ENCODE measurements around the gene SUCO. TPM values are rescaled to one million over a fixed set of nuclear protein-coding genes. Genes with fewer than 3 reads are reported as not detected.

Gene SUCO
- total RNA-seq, 1 donor from 2014 or later = 35.2 TPM

GRCh38 chr1:172626845-172627244, 93.9 kb downstream of the SUCO start:
- Mint-ChIP-seq H3K27me3 (ENCODE audit: low read depth) (no peaks in the 10 kb centered on the region), H3K4me3 (ENCODE audit: unreplicated experiment) (no peak overlapping the region), H3K9me3 (ENCODE audit: low read depth) (no peaks in the 10 kb centered on the region), H3K4me1 (ENCODE audit: low read depth) (peaks cover 14% of the 10 kb centered on the region), H3K36me3 (ENCODE audit: low read depth) (no peaks in the 10 kb centered on the region), H3K27ac (ENCODE audit: unreplicated experiment) (no peak overlapping the region)
- no peak for DNase-seq (ENCODE audit: low spot score)
- no peak for TF ChIP-seq CTCF (IDR thresholded peaks at IDR 0.05)

- Mint-ChIP-seq H3K9me3 (ENCODE audit: low read depth) (peaks cover 6% of the 10 kb centered on the region), H3K4me1 (ENCODE audit: low read depth) (peaks cover 14% of the 10 kb centered on the region), H3K27ac (ENCODE audit: unreplicated experiment) (no peak overlapping the region), H3K36me3 (ENCODE audit: low read depth) (no peaks in the 10 kb centered on the region), H3K4me3 (ENCODE audit: unreplicated experiment) (no peak overlapping the region), H3K27me3 (ENCODE audit: low read depth) (no peaks in the 10 kb centered on the region)
- no peak for TF ChIP-seq CTCF (IDR thresholded peaks at IDR 0.05)
- no peak for DNase-seq (ENCODE audit: low spot score)
Observed at GRCh38 chr1:172627702-172628101, 94.8 kb downstream of the SUCO start.

GRCh38 chr1:172628401-172628800, 95.5 kb downstream of the SUCO start:
- DNase-seq (ENCODE audit: low spot score) = no peak

GRCh38 chr1:172629170-172629569, 96.2 kb downstream of the SUCO start:
- Mint-ChIP-seq H3K27me3 (ENCODE audit: low read depth) (no peaks in the 10 kb centered on the region), H3K4me3 (ENCODE audit: unreplicated experiment) (no peak overlapping the region), H3K9me3 (ENCODE audit: low read depth) (peaks cover 6% of the 10 kb centered on the region), H3K36me3 (ENCODE audit: low read depth) (no peaks in the 10 kb centered on the region), H3K27ac (ENCODE audit: unreplicated experiment) (no peak overlapping the region), H3K4me1 (ENCODE audit: low read depth) (peaks cover 14% of the 10 kb centered on the region)
- no peak for TF ChIP-seq CTCF (IDR thresholded peaks at IDR 0.05)
- DNase-seq (ENCODE audit: low spot score) = no peak

More at GRCh38 chr1:172628401-172628800, 95.5 kb downstream of the SUCO start:
- Mint-ChIP-seq H3K27ac (ENCODE audit: unreplicated experiment) (no peak overlapping the region), H3K9me3 (ENCODE audit: low read depth) (peaks cover 6% of the 10 kb centered on the region), H3K4me1 (ENCODE audit: low read depth) (peaks cover 14% of the 10 kb centered on the region), H3K27me3 (ENCODE audit: low read depth) (no peaks in the 10 kb centered on the region), H3K4me3 (ENCODE audit: unreplicated experiment) (no peak overlapping the region), H3K36me3 (ENCODE audit: low read depth) (no peaks in the 10 kb centered on the region)
- TF ChIP-seq CTCF (IDR thresholded peaks at IDR 0.05) = no peak

GRCh38 chr1:172629638-172630037, 96.7 kb downstream of the SUCO start:
- Mint-ChIP-seq H3K27me3 (ENCODE audit: low read depth) (no peaks in the 10 kb centered on the region), H3K4me1 (ENCODE audit: low read depth) (peaks cover 14% of the 10 kb centered on the region), H3K27ac (ENCODE audit: unreplicated experiment) (no peak overlapping the region), H3K36me3 (ENCODE audit: low read depth) (no peaks in the 10 kb centered on the region), H3K4me3 (ENCODE audit: unreplicated experiment) (no peak overlapping the region), H3K9me3 (ENCODE audit: low read depth) (peaks cover 6% of the 10 kb centered on the region)
- no peak for DNase-seq (ENCODE audit: low spot score)
- TF ChIP-seq CTCF (IDR thresholded peaks at IDR 0.05) = no peak

Measured in chondrocyte (in vitro differentiated cells).